ENCODE data around the gene GRIN1. TPM values are rescaled to one million over a fixed set of nuclear protein-coding genes. Genes with fewer than 3 reads are reported as not detected.

The GRIN1 gene
- total and polyA plus RNA-seq, 2 of the 8 experiments (the other 6 are each of a cell fraction or from before 2014, with no cell fraction given) = 0.48 to 2.1 TPM

- TF ChIP-seq SIN3A (conservative IDR thresholded peaks at IDR 0.05 in 1 of 2, IDR thresholded peaks at IDR 0.05 in 1 of 2; ENCODE audit: low read depth in 1 of 2, low read length in 2 of 2) (0 out of 4 replicates have a peak, but pooled peaks of 1 of the 2 experiments have one; percentile 27), EZH2 (IDR thresholded peaks at IDR 0.05; ENCODE audit: low read depth, low read length, severe bottlenecking) (peak; percentile 65), POU5F1 (IDR thresholded peaks at IDR 0.05; ENCODE audit: low read depth, low read length) (no peak), TAF1 (IDR thresholded peaks at IDR 0.05; ENCODE audit: low read depth, low read length) (peak; percentile 63; the same call in 1 of the 2 replicates), E2F6 (IDR thresholded peaks at IDR 0.05) (peak; percentile 83), EP300 (IDR thresholded peaks at IDR 0.05; ENCODE audit: borderline replicate concordance in 1 of 2, low read depth in 2 of 2, low read length in 2 of 2) (no peak), SUZ12 (IDR thresholded peaks at IDR 0.05; ENCODE audit: low read length) (peak; percentile 77)
Measured at GRCh38 chr9:137168904-137169856, 30.2 kb downstream of the GRIN1 start (continued).

Data from H1 (cell line).